Kidney (tissue), 14 donors: ENCODE results near the gene IDH3B. TPM values are rescaled to one million over a fixed set of nuclear protein-coding genes. Genes with fewer than 3 reads are reported as not detected.

Source experiments
- DNase-seq, 5 donors: peaks; one replicate each; pipeline ENCODE4 v3.0.0-alpha.2; 2013 to 2020
- FAIRE-seq: peaks from 2 replicates; lab custom pipeline; 2012; peaks lifted over from hg19 to GRCh38; lab: Jason Lieb, UNC
- H3K27ac ChIP-seq, 2 donors: one replicate each; pipeline ENCODE4 v1.7.0; 2013; ENCODE audit warnings: low read depth in 2 of 2, low read length in 2 of 2, inconsistent platforms in 1 of 2
- H3K27me3 ChIP-seq: one replicate; pipeline ENCODE4 v1.7.1; 2013; ENCODE audit warnings: low read length, inconsistent platforms; ENCODE audit not compliant: control insufficient read depth, insufficient read depth
- H3K36me3 ChIP-seq, 3 donors: one replicate each; pipeline versions ENCODE4 v1.7.0 to v1.7.1; 2013; ENCODE audit warnings: low read length in 3 of 3, control low read depth in 1 of 3, inconsistent platforms in 1 of 3; ENCODE audit not compliant: insufficient read depth in 3 of 3, control insufficient read depth in 2 of 3
- H3K4me1 ChIP-seq, 3 donors: one replicate each; pipeline versions ENCODE4 v1.7.0 to v1.7.1; 2013; ENCODE audit warnings: low read length in 3 of 3, inconsistent platforms in 1 of 3, low read depth in 1 of 3; ENCODE audit not compliant: control insufficient read depth in 2 of 3, insufficient read depth in 2 of 3
- H3K4me3 ChIP-seq, 3 donors: one replicate each; pipeline versions ENCODE4 v1.7.0 to v1.8.1; 2013; ENCODE audit warnings: low read length in 3 of 3, control low read depth in 1 of 3, inconsistent platforms in 1 of 3
- H3K9ac ChIP-seq, 3 donors: one replicate each; pipeline versions ENCODE4 v1.7.0 to v1.7.1; 2013; ENCODE audit warnings: low read length in 3 of 3, control low read depth in 1 of 3, inconsistent platforms in 1 of 3
- H3K9me3 ChIP-seq, 3 donors: one replicate each; pipeline versions ENCODE4 v1.7.0 to v1.7.1; 2013; ENCODE audit warnings: low read length in 3 of 3, control low read depth in 1 of 3, inconsistent platforms in 1 of 3; ENCODE audit not compliant: control insufficient read depth in 2 of 3, insufficient read depth in 1 of 3
- intact Hi-C: fragments of 100-400 bp; cut with DNase I; formaldehyde crosslinking; loops from one replicate; pipeline ENCODE4 v1.11.1; 2022
- polyA plus RNA-seq: library from polyadenylated mRNA; stranded (reverse); fragments of 350-450 nt; fragmentation: Illumina TruSeq; extraction: RNeasy Lipid Tissue Mini Kit (QIAGEN cat#74804); gene quantifications from one replicate; pipeline ENCODE4 v1.2.3, GENCODE V29; 2014; ENCODE audit warnings: low read depth, low replicate concordance; ENCODE audit not compliant: insufficient read depth
- total RNA-seq: library from RNA; stranded (reverse); fragmentation: NEBNext Ultra II Directional; extraction: Animal tissue kit (Norgen Biotek cat#: 25700); gene quantifications from one replicate; pipeline ENCODE4 v1.2.1, GENCODE V29; 2021
- TF ChIP-seq, protein P1 (sequence below): IDR thresholded peaks from 3 replicates; pipeline ENCODE4 v1.5.1; 2012; ENCODE audit warnings: mild to moderate bottlenecking, moderate library complexity, borderline replicate concordance; ENCODE audit not compliant: insufficient read depth; ENCODE audit errors: extremely low read depth
- donor health status: control.
- donor health status: control.
- donor health status: control.
- donor health status: control.
- donor health status: control.
- donor health status: DM: yes; HTN: yes; CAD: no.
- donor health status: Normal renal cell carcinoma (clear cell type).

The IDH3B gene
- total and polyA plus RNA-seq, 2 donors from 2014 or later: 77.3 to 134 TPM

DNA sequence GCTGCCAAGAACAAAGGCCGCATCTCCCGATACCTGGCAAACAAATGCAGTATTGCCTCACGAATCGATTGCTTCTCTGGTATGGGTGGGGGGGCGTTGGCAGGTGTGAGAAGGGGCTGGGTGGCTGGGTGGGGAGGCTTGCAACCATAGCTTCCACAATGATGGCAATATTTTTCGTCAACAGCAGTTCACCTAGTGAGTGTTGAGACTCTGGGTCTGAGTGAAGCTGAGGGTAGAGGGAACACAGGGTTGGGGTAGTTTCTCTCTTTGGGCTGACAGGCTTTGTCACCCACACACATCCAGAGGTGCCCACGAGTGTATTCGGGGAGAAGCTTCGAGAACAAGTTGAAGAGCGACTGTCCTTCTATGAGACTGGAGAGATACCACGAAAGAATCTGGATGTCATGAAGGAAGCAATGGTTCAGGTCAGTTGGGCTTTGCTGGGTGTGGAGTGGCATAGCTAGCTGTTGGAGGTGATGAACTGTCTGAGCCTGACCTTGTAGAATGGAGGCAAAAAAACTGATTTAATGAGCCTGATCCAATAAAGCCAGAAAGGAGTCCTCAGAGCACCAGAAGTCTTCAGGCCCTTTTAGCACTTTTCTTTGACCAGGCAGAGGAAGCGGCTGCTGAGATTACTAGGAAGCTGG, 7.4 kb downstream of the IDH3B start:
- Histone ChIP-seq H3K27ac (no peak overlapping the region), H3K27me3 (no peaks in the 10 kb centered on the region), H3K9ac (no peak overlapping the region), H3K36me3 (peaks cover 29 to 74% (median 45%) of the 10 kb centered on the region in 3 donors), H3K4me3 (no peak overlapping the region), H3K4me1 (peaks cover 0 to 11% (median 5%) of the 10 kb centered on the region in 3 donors), H3K9me3 (no peaks in the 10 kb centered on the region)
- no peak for DNase-seq
- intact Hi-C loops: no loop called here
- TF ChIP-seq, protein P1, sequence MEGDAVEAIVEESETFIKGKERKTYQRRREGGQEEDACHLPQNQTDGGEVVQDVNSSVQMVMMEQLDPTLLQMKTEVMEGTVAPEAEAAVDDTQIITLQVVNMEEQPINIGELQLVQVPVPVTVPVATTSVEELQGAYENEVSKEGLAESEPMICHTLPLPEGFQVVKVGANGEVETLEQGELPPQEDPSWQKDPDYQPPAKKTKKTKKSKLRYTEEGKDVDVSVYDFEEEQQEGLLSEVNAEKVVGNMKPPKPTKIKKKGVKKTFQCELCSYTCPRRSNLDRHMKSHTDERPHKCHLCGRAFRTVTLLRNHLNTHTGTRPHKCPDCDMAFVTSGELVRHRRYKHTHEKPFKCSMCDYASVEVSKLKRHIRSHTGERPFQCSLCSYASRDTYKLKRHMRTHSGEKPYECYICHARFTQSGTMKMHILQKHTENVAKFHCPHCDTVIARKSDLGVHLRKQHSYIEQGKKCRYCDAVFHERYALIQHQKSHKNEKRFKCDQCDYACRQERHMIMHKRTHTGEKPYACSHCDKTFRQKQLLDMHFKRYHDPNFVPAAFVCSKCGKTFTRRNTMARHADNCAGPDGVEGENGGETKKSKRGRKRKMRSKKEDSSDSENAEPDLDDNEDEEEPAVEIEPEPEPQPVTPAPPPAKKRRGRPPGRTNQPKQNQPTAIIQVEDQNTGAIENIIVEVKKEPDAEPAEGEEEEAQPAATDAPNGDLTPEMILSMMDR: no peak
- FAIRE-seq: no peak

DNA sequence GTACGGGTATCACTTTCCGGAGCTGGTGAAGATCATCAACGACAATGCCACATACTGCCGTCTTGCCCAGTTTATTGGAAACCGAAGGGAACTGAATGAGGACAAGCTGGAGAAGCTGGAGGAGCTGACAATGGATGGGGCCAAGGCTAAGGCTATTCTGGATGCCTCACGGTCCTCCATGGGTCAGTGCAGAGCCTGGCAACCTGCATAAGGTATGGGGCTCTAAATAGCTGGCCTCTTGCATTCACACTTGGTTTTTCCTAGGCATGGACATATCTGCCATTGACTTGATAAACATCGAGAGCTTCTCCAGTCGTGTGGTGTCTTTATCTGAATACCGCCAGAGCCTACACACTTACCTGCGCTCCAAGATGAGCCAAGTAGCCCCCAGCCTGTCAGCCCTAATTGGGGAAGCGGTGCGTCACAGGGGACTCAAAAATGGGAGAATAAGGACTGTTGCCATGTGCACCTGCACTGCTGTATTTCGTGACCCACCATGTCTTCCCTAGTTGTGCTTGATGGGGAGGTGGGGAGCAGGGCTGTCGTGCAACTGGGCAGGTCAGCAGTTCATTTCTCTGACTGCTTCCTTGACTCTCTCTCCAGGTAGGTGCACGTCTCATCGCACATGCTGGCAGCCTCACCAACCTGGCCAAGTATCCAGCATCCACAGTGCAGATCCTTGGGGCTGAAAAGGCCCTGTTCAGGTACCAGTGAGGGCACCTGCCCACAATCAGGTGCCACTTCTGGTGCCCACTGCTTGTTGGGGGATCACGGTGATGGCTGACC, 8.5 kb downstream of the IDH3B start:
- no peak overlapping the region for H3K4me3 ChIP-seq
- H3K27ac ChIP-seq: no peak overlapping the region
- DNase-seq (no peak), FAIRE-seq (no peak)
- peaks cover 0 to 11% (median 5%) of the 10 kb centered on the region in 3 donors for H3K4me1 ChIP-seq
- TF ChIP-seq, protein P1: no peak
- no peaks in the 10 kb centered on the region for H3K27me3 ChIP-seq
- H3K36me3 ChIP-seq: peaks cover 27 to 65% (median 40%) of the 10 kb centered on the region in 3 donors
- intact Hi-C loops: no loop called here
- H3K9ac ChIP-seq: no peak overlapping the region
- H3K9me3 ChIP-seq: no peaks in the 10 kb centered on the region

DNA sequence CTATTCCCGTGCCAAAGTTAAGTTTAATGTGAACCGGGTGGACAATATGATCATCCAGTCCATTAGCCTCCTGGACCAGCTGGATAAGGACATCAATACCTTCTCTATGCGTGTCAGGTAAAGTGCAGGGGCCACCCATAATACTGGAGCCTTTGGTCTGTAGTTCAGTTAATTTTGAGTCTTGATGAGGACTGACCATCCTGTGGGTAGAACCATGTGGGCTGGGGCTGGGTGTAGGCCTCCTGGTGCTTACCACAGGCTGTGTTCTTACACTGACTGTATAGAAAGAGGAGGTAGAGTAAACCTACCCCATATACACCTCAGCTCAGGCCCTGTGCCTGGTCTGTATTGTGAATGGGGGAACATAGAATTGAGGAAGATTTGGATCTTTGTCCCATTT, 9.2 kb downstream of the IDH3B start:
- DNase-seq (no peak), FAIRE-seq (no peak)
- Histone ChIP-seq H3K27me3 (no peaks in the 10 kb centered on the region), H3K9me3 (no peaks in the 10 kb centered on the region), H3K9ac (no peak overlapping the region), H3K36me3 (peaks cover 27 to 58% (median 35%) of the 10 kb centered on the region in 3 donors), H3K4me1 (peaks cover 0 to 11% (median 5%) of the 10 kb centered on the region in 3 donors), H3K4me3 (no peak overlapping the region), H3K27ac (no peak overlapping the region)
- intact Hi-C loops: no loop called here
- TF ChIP-seq, protein P1: no peak
